ENCODE measurements around the gene DGKH.

Gene DGKH

GRCh38 chr13:42040730-42041010 lies 7.8 kb upstream of the DGKH start:
- WGBS, 2 experiments, result 0 to 1% methylated on average over 49 of the region's 49 CpGs
- Histone ChIP-seq H3K27ac (ENCODE audit: insufficient read depth, low read depth, low read length, poor library complexity, severe bottlenecking) (no peak overlapping the region), H3K9me3 (ENCODE audit: control insufficient read depth, low read length) (no peaks in the 10 kb centered on the region)

GRCh38 chr13:42041011-42041683 lies 7.3 kb upstream of the DGKH start:
- Histone ChIP-seq H3K27me3 (ENCODE audit: control insufficient read depth, insufficient read depth, low read length, poor library complexity, severe bottlenecking) (peaks cover 69% of the 10 kb centered on the region), H3K9me3 (ENCODE audit: control insufficient read depth, low read length) (no peaks in the 10 kb centered on the region), H3K27ac (ENCODE audit: insufficient read depth, low read depth, low read length, poor library complexity, severe bottlenecking) (no peak overlapping the region), H3K36me3 (ENCODE audit: control insufficient read depth, insufficient read depth, low read length) (no peaks in the 10 kb centered on the region), H3K4me1 (ENCODE audit: control insufficient read depth, insufficient read depth, low read length) (peaks cover 13% of the 10 kb centered on the region), H3K4me3 (ENCODE audit: insufficient read depth, low read depth, low read length) (peak overlapping the region; percentile 74)
- 0% methylated on average over 58 of the region's 58 CpGs for WGBS, 2 experiments

More at GRCh38 chr13:42040730-42041010, 7.8 kb upstream of the DGKH start:
- H3K4me1 ChIP-seq (ENCODE audit: control insufficient read depth, insufficient read depth, low read length), result peaks cover 13% of the 10 kb centered on the region
- peaks cover 64% of the 10 kb centered on the region for H3K27me3 ChIP-seq (ENCODE audit: control insufficient read depth, insufficient read depth, low read length, poor library complexity, severe bottlenecking)
- H3K4me3 ChIP-seq (ENCODE audit: insufficient read depth, low read depth, low read length), result peak overlapping the region; percentile 74
- no peaks in the 10 kb centered on the region for H3K36me3 ChIP-seq (ENCODE audit: control insufficient read depth, insufficient read depth, low read length)

GRCh38 chr13:42041684-42042035 lies 6.8 kb upstream of the DGKH start:
- no peaks in the 10 kb centered on the region for H3K36me3 ChIP-seq (ENCODE audit: control insufficient read depth, insufficient read depth, low read length)
- 0 to 1% methylated on average over 16 of the region's 16 CpGs for WGBS, 2 experiments
- no peaks in the 10 kb centered on the region for H3K9me3 ChIP-seq (ENCODE audit: control insufficient read depth, low read length)
- H3K27me3 ChIP-seq (ENCODE audit: control insufficient read depth, insufficient read depth, low read length, poor library complexity, severe bottlenecking), result peaks cover 74% of the 10 kb centered on the region
- H3K27ac ChIP-seq (ENCODE audit: insufficient read depth, low read depth, low read length, poor library complexity, severe bottlenecking), result no peak overlapping the region
- peaks cover 13% of the 10 kb centered on the region for H3K4me1 ChIP-seq (ENCODE audit: control insufficient read depth, insufficient read depth, low read length)
- H3K4me3 ChIP-seq (ENCODE audit: insufficient read depth, low read depth, low read length), result peak overlapping the region; percentile 74

- no peak overlapping the region for H3K27ac ChIP-seq (ENCODE audit: insufficient read depth, low read depth, low read length, poor library complexity, severe bottlenecking)
- peaks cover 13% of the 10 kb centered on the region for H3K4me1 ChIP-seq (ENCODE audit: control insufficient read depth, insufficient read depth, low read length)
- H3K4me3 ChIP-seq (ENCODE audit: insufficient read depth, low read depth, low read length), result no peak overlapping the region
- no peaks in the 10 kb centered on the region for H3K36me3 ChIP-seq (ENCODE audit: control insufficient read depth, insufficient read depth, low read length)
- WGBS, 2 experiments, result 64 to 77% methylated on average over 4 to 5 of the region's 5 CpGs
- H3K27me3 ChIP-seq (ENCODE audit: control insufficient read depth, insufficient read depth, low read length, poor library complexity, severe bottlenecking), result peaks cover 79% of the 10 kb centered on the region
- no peaks in the 10 kb centered on the region for H3K9me3 ChIP-seq (ENCODE audit: control insufficient read depth, low read length)
These were observed 4.8 kb upstream of the DGKH start for GRCh38 chr13:42043676-42044075.

- peaks cover 7% of the 10 kb centered on the region for H3K4me1 ChIP-seq (ENCODE audit: control insufficient read depth, insufficient read depth, low read length)
- H3K27me3 ChIP-seq (ENCODE audit: control insufficient read depth, insufficient read depth, low read length, poor library complexity, severe bottlenecking), result peaks cover 64% of the 10 kb centered on the region
- WGBS, 2 experiments, result 92 to 93% methylated on average over 3 to 4 of the region's 4 CpGs
- no peaks in the 10 kb centered on the region for H3K9me3 ChIP-seq (ENCODE audit: control insufficient read depth, low read length)
- no peak overlapping the region for H3K4me3 ChIP-seq (ENCODE audit: insufficient read depth, low read depth, low read length)
- no peak overlapping the region for H3K27ac ChIP-seq (ENCODE audit: insufficient read depth, low read depth, low read length, poor library complexity, severe bottlenecking)
- no peaks in the 10 kb centered on the region for H3K36me3 ChIP-seq (ENCODE audit: control insufficient read depth, insufficient read depth, low read length)
These were observed 2.0 kb upstream of the DGKH start for GRCh38 chr13:42046448-42046847.

GRCh38 chr13:42047561-42048341 lies 697 bp upstream of the DGKH start:
- H3K9me3 ChIP-seq (ENCODE audit: control insufficient read depth, low read length), result no peaks in the 10 kb centered on the region
- H3K4me3 ChIP-seq (ENCODE audit: insufficient read depth, low read depth, low read length), result peak overlapping the region; percentile 79
- H3K36me3 ChIP-seq (ENCODE audit: control insufficient read depth, insufficient read depth, low read length), result no peaks in the 10 kb centered on the region
- H3K27me3 ChIP-seq (ENCODE audit: control insufficient read depth, insufficient read depth, low read length, poor library complexity, severe bottlenecking), result peaks cover 51% of the 10 kb centered on the region
- H3K27ac ChIP-seq (ENCODE audit: insufficient read depth, low read depth, low read length, poor library complexity, severe bottlenecking), result no peak overlapping the region
- no peaks in the 10 kb centered on the region for H3K4me1 ChIP-seq (ENCODE audit: control insufficient read depth, insufficient read depth, low read length)
- WGBS, 2 experiments, result 1% methylated on average over 50 of the region's 50 CpGs

- Histone ChIP-seq H3K4me1 (ENCODE audit: control insufficient read depth, insufficient read depth, low read length) (no peaks in the 10 kb centered on the region), H3K4me3 (ENCODE audit: insufficient read depth, low read depth, low read length) (peak overlapping the region; percentile 79), H3K36me3 (ENCODE audit: control insufficient read depth, insufficient read depth, low read length) (no peaks in the 10 kb centered on the region), H3K9me3 (ENCODE audit: control insufficient read depth, low read length) (no peaks in the 10 kb centered on the region), H3K27ac (ENCODE audit: insufficient read depth, low read depth, low read length, poor library complexity, severe bottlenecking) (peak overlapping the region; percentile 36), H3K27me3 (ENCODE audit: control insufficient read depth, insufficient read depth, low read length, poor library complexity, severe bottlenecking) (peaks cover 48% of the 10 kb centered on the region)
- WGBS, 2 experiments, result 0 to 1% methylated on average over 88 to 91 of the region's 91 CpGs
These were observed 421 bp downstream of the DGKH start for GRCh38 chr13:42048684-42049453.

- Histone ChIP-seq H3K27ac (ENCODE audit: insufficient read depth, low read depth, low read length, poor library complexity, severe bottlenecking) (no peak overlapping the region), H3K4me3 (ENCODE audit: insufficient read depth, low read depth, low read length) (peak overlapping the region; percentile 79), H3K4me1 (ENCODE audit: control insufficient read depth, insufficient read depth, low read length) (no peaks in the 10 kb centered on the region), H3K36me3 (ENCODE audit: control insufficient read depth, insufficient read depth, low read length) (no peaks in the 10 kb centered on the region), H3K9me3 (ENCODE audit: control insufficient read depth, low read length) (no peaks in the 10 kb centered on the region), H3K27me3 (ENCODE audit: control insufficient read depth, insufficient read depth, low read length, poor library complexity, severe bottlenecking) (peaks cover 48% of the 10 kb centered on the region)
- 5 to 9% methylated on average over 10 of the region's 11 CpGs for WGBS, 2 experiments
These were observed 986 bp downstream of the DGKH start for GRCh38 chr13:42049454-42049813.

GRCh38 chr13:42054798-42055499 lies 6.5 kb downstream of the DGKH start:
- Histone ChIP-seq H3K9me3 (ENCODE audit: control insufficient read depth, low read length) (no peaks in the 10 kb centered on the region), H3K27ac (ENCODE audit: insufficient read depth, low read depth, low read length, poor library complexity, severe bottlenecking) (no peak overlapping the region), H3K4me3 (ENCODE audit: insufficient read depth, low read depth, low read length) (no peak overlapping the region), H3K27me3 (ENCODE audit: control insufficient read depth, insufficient read depth, low read length, poor library complexity, severe bottlenecking) (no peaks in the 10 kb centered on the region), H3K36me3 (ENCODE audit: control insufficient read depth, insufficient read depth, low read length) (peaks cover 3% of the 10 kb centered on the region), H3K4me1 (ENCODE audit: control insufficient read depth, insufficient read depth, low read length) (no peaks in the 10 kb centered on the region)
- WGBS, 2 experiments, result 95 to 96% methylated on average over 4 of the region's 5 CpGs

Measured in ectodermal cell (in vitro differentiated cells).